Liver (tissue), 9 donors: ENCODE results near the gene UBE3A. TPM values are rescaled to one million over a fixed set of nuclear protein-coding genes. Genes with fewer than 3 reads are reported as not detected.

Experiments used
- DNase-seq: peaks from one replicate; pipeline ENCODE4 v3.0.0-alpha.2; 2017; ENCODE audit warnings: low spot score
- H3K27ac ChIP-seq, 2 donors: one replicate each; pipeline ENCODE4 v1.7.0; 2013; ENCODE audit warnings: inconsistent platforms in 2 of 2, low read length in 2 of 2, control low read depth in 1 of 2, low read depth in 1 of 2, mild to moderate bottlenecking in 1 of 2
- H3K27me3 ChIP-seq, 4 donors: one replicate each; pipeline versions ENCODE4 v1.6.1 to v1.7.0; 2013; ENCODE audit warnings: low read length in 3 of 4, inconsistent platforms in 1 of 4, mild to moderate bottlenecking in 1 of 4, moderate library complexity in 1 of 4; ENCODE audit not compliant: control insufficient read depth in 4 of 4, insufficient read depth in 4 of 4
- H3K36me3 ChIP-seq, 4 donors: one replicate each; pipeline versions ENCODE4 v1.6.1 to v1.7.0; 2013; ENCODE audit warnings: low read length in 3 of 4, mild to moderate bottlenecking in 3 of 4, low read depth in 1 of 4, moderate library complexity in 1 of 4; ENCODE audit not compliant: control insufficient read depth in 4 of 4, insufficient read depth in 3 of 4
- H3K4me1 ChIP-seq, 4 donors: one replicate each; pipeline versions ENCODE4 v1.6.1 to v1.7.0; 2013; ENCODE audit warnings: low read length in 3 of 4, mild to moderate bottlenecking in 3 of 4, moderate library complexity in 1 of 4; ENCODE audit not compliant: control insufficient read depth in 4 of 4, insufficient read depth in 4 of 4
- H3K4me3 ChIP-seq, 3 donors: one replicate each; pipeline versions ENCODE4 v1.6.1 to v1.7.0; 2013; ENCODE audit warnings: low read length in 3 of 3, control low read depth in 1 of 3, low read depth in 1 of 3, mild to moderate bottlenecking in 1 of 3
- H3K9ac ChIP-seq, 2 donors: one replicate each; pipeline ENCODE4 v1.7.0; 2013; ENCODE audit warnings: low read length in 2 of 2, mild to moderate bottlenecking in 2 of 2, moderate library complexity in 2 of 2, control low read depth in 1 of 2, low read depth in 1 of 2
- H3K9me3 ChIP-seq, 4 donors: one replicate each; pipeline versions ENCODE4 v1.6.1 to v1.7.0; 2013; ENCODE audit warnings: low read length in 3 of 4; ENCODE audit not compliant: control insufficient read depth in 4 of 4
- EGR1 ChIP-seq, 2 donors: IDR thresholded peaks; 2 replicates each; pipeline ENCODE4 v1.6.1; 2016 to 2018; ENCODE audit warnings: antibody characterized with exemption in 2 of 2, low read depth in 2 of 2
- FOXA1 ChIP-seq: IDR thresholded peaks from 2 replicates; pipeline ENCODE4 v1.6.1; 2016; ENCODE audit warnings: antibody characterized with exemption
- FOXA2 ChIP-seq: IDR thresholded peaks from 2 replicates; pipeline ENCODE4 v1.6.1; 2016; ENCODE audit warnings: antibody characterized with exemption
- GABPA ChIP-seq, 2 donors: IDR thresholded peaks in 1 of 2; conservative IDR thresholded peaks in 1 of 2; 2 replicates each; pipeline ENCODE4 v1.6.1; 2016; ENCODE audit warnings: antibody characterized with exemption in 2 of 2, mild to moderate bottlenecking in 1 of 2, moderate library complexity in 1 of 2
- HNF4A ChIP-seq, 2 donors: conservative IDR thresholded peaks; 2 replicates each; pipeline ENCODE4 v1.6.1; 2016; ENCODE audit warnings: antibody characterized with exemption in 2 of 2, mild to moderate bottlenecking in 2 of 2
- HNF4G ChIP-seq: IDR thresholded peaks from 2 replicates; pipeline ENCODE4 v1.6.1; 2016; ENCODE audit warnings: antibody characterized with exemption
- JUND ChIP-seq, 2 donors: IDR thresholded peaks; 2 replicates each; pipeline ENCODE4 v1.6.1; 2016; ENCODE audit warnings: antibody characterized with exemption in 2 of 2
- RAD21 ChIP-seq, 2 donors: IDR thresholded peaks; 2 replicates each; pipeline ENCODE4 v1.6.1; 2016; ENCODE audit warnings: antibody characterized with exemption in 2 of 2, mild to moderate bottlenecking in 2 of 2
- REST ChIP-seq: IDR thresholded peaks from 2 replicates; pipeline ENCODE4 v1.6.1; 2016; ENCODE audit warnings: antibody characterized with exemption, mild to moderate bottlenecking
- RXRA ChIP-seq, 2 donors: IDR thresholded peaks; 2 replicates each; pipeline ENCODE4 v1.6.1; 2017 to 2018; ENCODE audit warnings: antibody characterized with exemption in 2 of 2, mild to moderate bottlenecking in 1 of 2
- SP1 ChIP-seq: IDR thresholded peaks from 2 replicates; pipeline ENCODE4 v1.6.1; 2018; ENCODE audit warnings: antibody characterized with exemption, mild to moderate bottlenecking
- TAF1 ChIP-seq: conservative IDR thresholded peaks from 2 replicates; pipeline ENCODE4 v1.6.1; 2016; ENCODE audit warnings: antibody characterized with exemption, mild to moderate bottlenecking
- YY1 ChIP-seq: IDR thresholded peaks from 2 replicates; pipeline ENCODE4 v1.6.1; 2016; ENCODE audit warnings: antibody characterized with exemption, mild to moderate bottlenecking
- ZBTB33 ChIP-seq: IDR thresholded peaks from 2 replicates; pipeline ENCODE4 v1.6.1; 2016; ENCODE audit warnings: antibody characterized with exemption
- WGBS: extraction: QIAGEN DNeasy Blood & Tissue Kit; methylation state at CpG from one replicate; pipeline ENCODE4 v1.1.7; 2013; 5-methylcytosine and 5-hydroxymethylcytosine counted together
- polyA plus RNA-seq, 2 donors: library from polyadenylated mRNA; stranded (reverse) in 1 of 2; unstranded in 1 of 2; fragments of 200-250 nt in 1 of 2; fragments of >200 nt in 1 of 2; fragmentation: Nextera tagmentation in 1 of 2; extraction: Ambion mirVana in 1 of 2; gene quantifications; one replicate each; pipeline versions ENCODE4 v1.2.1 to v1.2.3, GENCODE V29; 2013 to 2015
- total RNA-seq, 2 donors: library from RNA; depleted of rRNA; stranded (reverse); fragments of >200 nt; gene quantifications; one replicate each; pipeline ENCODE4 v1.2.3, GENCODE V29; 2014
- TF ChIP-seq, protein P1 (sequence below): fragments of 150-350 bp; IDR thresholded peaks from 2 replicates; pipeline ENCODE4 v1.5.1; 2017; ENCODE audit warnings: improper control_type of control experiment, low read depth, low read length; ENCODE audit not compliant: missing input control
- TF ChIP-seq, protein P2 (sequence below): IDR thresholded peaks from 2 replicates; pipeline ENCODE4 v1.6.1; 2016; ENCODE audit warnings: antibody characterized with exemption
- TF ChIP-seq, protein P3 (sequence below): IDR thresholded peaks from 2 replicates; pipeline ENCODE4 v1.6.1; 2016; ENCODE audit warnings: antibody characterized with exemption
- donor health status: healthy.
- donor health status: healthy.
- donor health status: healthy.
- donor health status: healthy.
- donor health status: healthy.

Gene UBE3A
- total and polyA plus RNA-seq, 4 donors: 12.9 to 58.4 (median 38.2) TPM

- Histone ChIP-seq H3K27me3 (no peaks in the 10 kb centered on the region), H3K9me3 (peaks cover 0 to 2% (median 0%) of the 10 kb centered on the region in 4 donors), H3K36me3 (peaks cover 1 to 16% (median 10%) of the 10 kb centered on the region in 4 donors), H3K9ac (no peak overlapping the region), H3K4me3 (no peak overlapping the region), H3K4me1 (peaks cover 0 to 21% (median 6%) of the 10 kb centered on the region in 4 donors), H3K27ac (no peak overlapping the region)
- no peak for DNase-seq
- TF ChIP-seq JUND (IDR thresholded peaks at IDR 0.05) (no peak), HNF4G (no peak), REST (no peak), EGR1 (IDR thresholded peaks at IDR 0.05; ENCODE audit: low read depth in 2 of 2) (no peak), YY1 (no peak), ZBTB33 (no peak), RAD21 (IDR thresholded peaks at IDR 0.05) (no peak), GABPA (IDR thresholded peaks at IDR 0.05 in 1 of 2, conservative IDR thresholded peaks at IDR 0.05 in 1 of 2) (no peak), SP1 (no peak), TAF1 (no peak), FOXA2 (no peak), FOXA1 (no peak), HNF4A (conservative IDR thresholded peaks at IDR 0.05) (no peak), RXRA (IDR thresholded peaks at IDR 0.05) (no peak)
- TF ChIP-seq, protein P1, sequence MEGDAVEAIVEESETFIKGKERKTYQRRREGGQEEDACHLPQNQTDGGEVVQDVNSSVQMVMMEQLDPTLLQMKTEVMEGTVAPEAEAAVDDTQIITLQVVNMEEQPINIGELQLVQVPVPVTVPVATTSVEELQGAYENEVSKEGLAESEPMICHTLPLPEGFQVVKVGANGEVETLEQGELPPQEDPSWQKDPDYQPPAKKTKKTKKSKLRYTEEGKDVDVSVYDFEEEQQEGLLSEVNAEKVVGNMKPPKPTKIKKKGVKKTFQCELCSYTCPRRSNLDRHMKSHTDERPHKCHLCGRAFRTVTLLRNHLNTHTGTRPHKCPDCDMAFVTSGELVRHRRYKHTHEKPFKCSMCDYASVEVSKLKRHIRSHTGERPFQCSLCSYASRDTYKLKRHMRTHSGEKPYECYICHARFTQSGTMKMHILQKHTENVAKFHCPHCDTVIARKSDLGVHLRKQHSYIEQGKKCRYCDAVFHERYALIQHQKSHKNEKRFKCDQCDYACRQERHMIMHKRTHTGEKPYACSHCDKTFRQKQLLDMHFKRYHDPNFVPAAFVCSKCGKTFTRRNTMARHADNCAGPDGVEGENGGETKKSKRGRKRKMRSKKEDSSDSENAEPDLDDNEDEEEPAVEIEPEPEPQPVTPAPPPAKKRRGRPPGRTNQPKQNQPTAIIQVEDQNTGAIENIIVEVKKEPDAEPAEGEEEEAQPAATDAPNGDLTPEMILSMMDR: no peak
- TF ChIP-seq, protein P2, sequence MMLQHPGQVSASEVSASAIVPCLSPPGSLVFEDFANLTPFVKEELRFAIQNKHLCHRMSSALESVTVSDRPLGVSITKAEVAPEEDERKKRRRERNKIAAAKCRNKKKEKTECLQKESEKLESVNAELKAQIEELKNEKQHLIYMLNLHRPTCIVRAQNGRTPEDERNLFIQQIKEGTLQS: no peak
- TF ChIP-seq, protein P3, sequence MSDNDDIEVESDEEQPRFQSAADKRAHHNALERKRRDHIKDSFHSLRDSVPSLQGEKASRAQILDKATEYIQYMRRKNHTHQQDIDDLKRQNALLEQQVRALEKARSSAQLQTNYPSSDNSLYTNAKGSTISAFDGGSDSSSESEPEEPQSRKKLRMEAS: no peak
- 59% methylated on average over 1 of the region's 1 CpG for WGBS
Observed at GRCh38 chr15:25406261-25406660, 32.6 kb downstream of the UBE3A start.

DNA sequence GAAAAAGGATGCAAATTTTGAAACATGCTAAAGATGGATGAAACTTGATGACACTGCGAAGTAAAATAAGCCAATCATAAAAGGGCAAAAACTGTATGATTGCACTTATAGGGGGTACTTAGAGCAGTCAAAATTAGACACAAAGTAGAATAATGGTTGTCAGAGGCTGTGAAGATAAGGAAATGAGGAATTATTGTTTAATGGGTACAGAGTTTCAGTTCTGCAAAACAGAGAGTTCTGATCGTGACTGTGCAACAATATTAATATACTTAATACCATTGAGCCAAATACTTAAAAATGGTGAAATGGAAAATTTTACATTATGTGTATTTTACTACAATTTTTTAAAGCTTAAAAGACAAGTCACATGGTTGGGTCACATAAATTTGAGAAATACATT lies 35.1 kb downstream of the UBE3A start:
- Histone ChIP-seq H3K27ac (no peak overlapping the region), H3K36me3 (peaks cover 1 to 16% (median 10%) of the 10 kb centered on the region in 4 donors), H3K9me3 (peaks cover 0 to 2% (median 0%) of the 10 kb centered on the region in 4 donors), H3K27me3 (no peaks in the 10 kb centered on the region), H3K4me3 (no peak overlapping the region), H3K4me1 (peaks cover 0 to 21% (median 6%) of the 10 kb centered on the region in 4 donors), H3K9ac (no peak overlapping the region)
- WGBS: 92% methylated on average over 2 of the region's 2 CpGs
- no peak for DNase-seq
- TF ChIP-seq, protein P3: no peak
- TF ChIP-seq ZBTB33 (no peak), EGR1 (IDR thresholded peaks at IDR 0.05; ENCODE audit: low read depth in 2 of 2) (no peak), HNF4A (conservative IDR thresholded peaks at IDR 0.05) (no peak)
- TF ChIP-seq, protein P1: no peak
